Stomach (tissue), 4 donors: ENCODE results near the gene SRL.

Experiments used
- EP300 ChIP-seq: sonication (generic); formaldehyde crosslinking; IDR thresholded peaks from one replicate; pipeline ENCODE4 v1.6.1; 2017; ENCODE audit warnings: antibody characterized with exemption
- TF ChIP-seq, protein P1 (sequence below), 7 experiments: fragments of 450-650 bp in 4 of 7; fragments of 200-600 bp in 3 of 7; sonication (generic) in 3 of 7; IDR thresholded peaks; one replicate each; pipeline ENCODE4 v1.5.1; 2016 to 2019; ENCODE audit warnings: antibody characterized with exemption in 7 of 7, control low read depth in 2 of 7, mild to moderate bottlenecking in 1 of 7

DNA sequence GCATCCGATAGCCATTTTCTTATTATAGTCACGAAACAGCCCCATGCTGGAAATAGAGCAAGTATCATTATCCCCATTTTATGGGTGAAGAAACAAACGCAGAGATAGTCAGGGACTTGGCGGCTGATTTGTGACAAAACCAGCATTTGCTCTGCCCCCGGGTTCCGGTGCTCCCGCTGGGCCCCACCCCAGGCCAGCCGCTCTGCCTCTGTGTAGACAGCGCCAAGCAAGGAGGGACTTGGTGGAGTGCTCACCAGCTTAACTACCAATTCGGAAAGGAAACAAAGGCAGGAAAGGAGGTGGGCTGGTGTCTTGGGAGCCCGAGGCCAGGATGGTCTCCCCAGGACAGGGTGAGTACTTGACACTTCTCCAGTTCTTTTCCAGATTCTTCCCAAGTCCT, 10.0 kb downstream of the SRL start:
- TF ChIP-seq, protein P1, sequence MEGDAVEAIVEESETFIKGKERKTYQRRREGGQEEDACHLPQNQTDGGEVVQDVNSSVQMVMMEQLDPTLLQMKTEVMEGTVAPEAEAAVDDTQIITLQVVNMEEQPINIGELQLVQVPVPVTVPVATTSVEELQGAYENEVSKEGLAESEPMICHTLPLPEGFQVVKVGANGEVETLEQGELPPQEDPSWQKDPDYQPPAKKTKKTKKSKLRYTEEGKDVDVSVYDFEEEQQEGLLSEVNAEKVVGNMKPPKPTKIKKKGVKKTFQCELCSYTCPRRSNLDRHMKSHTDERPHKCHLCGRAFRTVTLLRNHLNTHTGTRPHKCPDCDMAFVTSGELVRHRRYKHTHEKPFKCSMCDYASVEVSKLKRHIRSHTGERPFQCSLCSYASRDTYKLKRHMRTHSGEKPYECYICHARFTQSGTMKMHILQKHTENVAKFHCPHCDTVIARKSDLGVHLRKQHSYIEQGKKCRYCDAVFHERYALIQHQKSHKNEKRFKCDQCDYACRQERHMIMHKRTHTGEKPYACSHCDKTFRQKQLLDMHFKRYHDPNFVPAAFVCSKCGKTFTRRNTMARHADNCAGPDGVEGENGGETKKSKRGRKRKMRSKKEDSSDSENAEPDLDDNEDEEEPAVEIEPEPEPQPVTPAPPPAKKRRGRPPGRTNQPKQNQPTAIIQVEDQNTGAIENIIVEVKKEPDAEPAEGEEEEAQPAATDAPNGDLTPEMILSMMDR (IDR thresholded peaks at IDR 0.05), result no peak
- no peak for TF ChIP-seq EP300
